Activated T-cell treated with anti-CD3 and anti-CD28 coated beads, Interleukin-2, amount 50 U/mL, for 72 hours (primary cell): ENCODE results near the gene SLC22A4. TPM values are rescaled to one million over a fixed set of nuclear protein-coding genes. Genes with fewer than 3 reads are reported as not detected.

Experiments used
- ATAC-seq, 2 donors: fragments of 150-1000 bp; cut with Tn5 transposase; replicated peaks in 1 of 2; 2 replicates each; pipeline ENCODE4 v1.10.0; 2021; ENCODE audit warnings: moderate library complexity in 2 of 2, mild to moderate bottlenecking in 1 of 2
- DNase-seq, 2 donors: peaks; one replicate each; pipeline ENCODE4 v3.0.0; 2021 to 2022; ENCODE audit warnings: mixed read lengths in 1 of 2
- H3K27ac Mint-ChIP-seq: one replicate; pipeline ENCODE4 v1.8.0; 2022; ENCODE audit warnings: mild to moderate bottlenecking, moderate library complexity, mixed read lengths
- H3K27me3 Mint-ChIP-seq: one replicate; pipeline ENCODE4 v1.8.0; 2022; ENCODE audit warnings: low read depth, mixed read lengths
- H3K36me3 Mint-ChIP-seq, 2 donors: one replicate each; pipeline ENCODE4 v1.8.0; 2022; ENCODE audit warnings: mixed read lengths in 2 of 2, mild to moderate bottlenecking in 1 of 2; ENCODE audit not compliant: insufficient read depth in 2 of 2
- H3K4me1 Mint-ChIP-seq: one replicate; pipeline ENCODE4 v1.8.0; 2022; ENCODE audit warnings: low read depth, mixed read lengths
- H3K4me3 Mint-ChIP-seq, 2 donors: one replicate each; pipeline ENCODE4 v1.8.0; 2022; ENCODE audit warnings: mild to moderate bottlenecking in 2 of 2, mixed read lengths in 2 of 2, moderate library complexity in 2 of 2
- H3K9me3 Mint-ChIP-seq, 2 donors: one replicate each; pipeline ENCODE4 v1.8.0; 2022; ENCODE audit warnings: mixed read lengths in 2 of 2
- total RNA-seq, 2 donors: library from RNA; stranded (reverse); gene quantifications; one replicate each; pipeline ENCODE4 v1.2.3, GENCODE V29; 2022

SLC22A4 gene
- total RNA-seq, 2 donors from 2014 or later: 1.8 to 2.9 TPM

DNA sequence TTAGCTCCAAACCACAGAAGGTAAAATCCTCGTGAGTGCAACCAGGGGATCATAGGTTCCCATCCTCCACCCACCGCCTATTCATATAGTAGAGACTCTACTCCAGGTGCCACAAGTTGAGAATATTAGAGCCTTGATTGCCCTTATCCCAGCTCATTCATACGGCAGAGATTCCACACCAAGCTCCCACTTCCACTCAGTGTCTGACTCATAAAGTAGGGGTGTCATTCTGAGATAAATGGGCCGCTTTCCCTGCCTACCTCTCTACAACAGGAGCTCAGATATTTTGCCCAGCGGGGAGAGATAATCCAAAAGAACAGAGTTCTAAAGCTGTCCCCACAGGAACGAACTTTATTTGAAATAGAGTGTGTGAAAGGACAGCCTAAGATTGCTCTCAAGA is 9.4 kb downstream of the SLC22A4 start:
- Mint-ChIP-seq H3K4me3 (no peak overlapping the region), H3K4me1 (peaks cover under 1% of the 10 kb centered on the region), H3K9me3 (peaks cover 8 to 10% of the 10 kb centered on the region in 2 donors), H3K27me3 (no peaks in the 10 kb centered on the region), H3K27ac (no peak overlapping the region), H3K36me3 (peaks cover 8 to 10% of the 10 kb centered on the region in 2 donors)
- ATAC-seq (no peak), DNase-seq (no peak)

DNA sequence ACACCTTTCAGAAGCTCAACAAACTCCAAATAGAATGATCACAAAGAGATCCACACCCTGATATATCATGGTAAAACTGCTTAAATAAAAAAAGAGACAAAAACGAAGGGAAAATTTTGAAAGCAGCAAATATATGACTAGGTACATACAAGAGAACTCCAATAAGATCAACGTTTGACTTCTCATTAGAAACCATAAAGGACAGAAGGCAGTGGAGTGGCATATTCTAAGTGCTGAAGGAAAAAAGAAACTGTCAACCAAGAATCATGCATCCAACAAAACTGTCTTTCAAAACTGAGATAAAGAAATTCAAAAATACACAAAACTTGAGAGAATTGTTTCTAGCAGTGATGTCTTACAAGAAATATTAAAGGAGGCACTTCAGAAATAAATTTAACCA is 11.2 kb downstream of the SLC22A4 start:
- peaks cover 8 to 10% of the 10 kb centered on the region in 2 donors for H3K36me3 Mint-ChIP-seq
- no peak overlapping the region for H3K4me3 Mint-ChIP-seq
- H3K27me3 Mint-ChIP-seq: no peaks in the 10 kb centered on the region
- ATAC-seq: no peak
- DNase-seq: no peak
- peaks cover 8 to 10% of the 10 kb centered on the region in 2 donors for H3K9me3 Mint-ChIP-seq
- no peaks in the 10 kb centered on the region for H3K4me1 Mint-ChIP-seq
- H3K27ac Mint-ChIP-seq: no peak overlapping the region

DNA sequence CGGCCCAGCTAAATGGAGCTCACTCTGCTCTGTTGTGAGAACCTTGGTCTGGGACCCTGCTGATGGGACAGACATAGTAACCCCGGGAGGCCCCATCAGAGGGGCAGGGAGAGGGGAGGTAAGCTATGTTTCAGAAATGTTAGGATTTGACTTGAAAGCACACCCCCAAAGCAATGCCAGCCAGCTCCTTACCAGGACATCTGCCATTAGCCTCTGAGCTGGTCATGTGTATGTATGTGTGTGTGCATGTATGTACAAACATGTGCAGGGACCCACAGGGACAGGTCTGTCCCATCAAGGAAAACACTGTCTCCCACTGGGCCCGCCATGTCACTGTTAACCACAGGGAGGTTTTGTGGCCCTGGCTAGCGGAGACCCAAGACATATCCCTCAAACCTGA is 14.5 kb downstream of the SLC22A4 start:
- Mint-ChIP-seq H3K27me3 (no peaks in the 10 kb centered on the region), H3K27ac (no peak overlapping the region), H3K4me1 (no peaks in the 10 kb centered on the region), H3K36me3 (peaks cover 8 to 10% of the 10 kb centered on the region in 2 donors), H3K9me3 (peaks cover 8 to 10% of the 10 kb centered on the region in 2 donors), H3K4me3 (no peak overlapping the region)
- ATAC-seq: no peak
- no peak for DNase-seq

DNA sequence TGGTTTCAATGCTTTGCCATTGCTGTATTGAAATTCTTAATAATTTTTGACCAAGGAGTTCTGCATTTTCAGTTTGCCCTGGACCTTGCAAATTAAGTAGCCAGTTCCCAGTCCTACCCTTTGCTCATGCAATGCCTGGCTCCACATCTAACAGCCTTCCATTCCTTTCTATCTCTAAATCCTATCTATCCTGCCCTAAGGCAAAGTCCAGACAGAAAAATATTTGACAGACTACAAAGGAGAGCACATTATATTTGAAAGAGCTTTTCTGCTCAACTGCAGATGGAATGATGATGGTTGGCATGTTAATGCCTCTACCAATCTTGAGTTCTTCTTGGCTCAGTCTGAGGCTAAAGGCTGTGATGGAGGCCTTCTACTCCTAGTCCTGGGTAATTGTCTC is 15.5 kb downstream of the SLC22A4 start:
- no peak for DNase-seq
- no peaks in the 10 kb centered on the region for H3K27me3 Mint-ChIP-seq
- no peaks in the 10 kb centered on the region for H3K4me1 Mint-ChIP-seq
- no peak overlapping the region for H3K27ac Mint-ChIP-seq
- peaks cover 5 to 6% of the 10 kb centered on the region in 2 donors for H3K9me3 Mint-ChIP-seq
- ATAC-seq: no peak
- peaks cover 5 to 6% of the 10 kb centered on the region in 2 donors for H3K36me3 Mint-ChIP-seq
- no peak overlapping the region for H3K4me3 Mint-ChIP-seq

DNA sequence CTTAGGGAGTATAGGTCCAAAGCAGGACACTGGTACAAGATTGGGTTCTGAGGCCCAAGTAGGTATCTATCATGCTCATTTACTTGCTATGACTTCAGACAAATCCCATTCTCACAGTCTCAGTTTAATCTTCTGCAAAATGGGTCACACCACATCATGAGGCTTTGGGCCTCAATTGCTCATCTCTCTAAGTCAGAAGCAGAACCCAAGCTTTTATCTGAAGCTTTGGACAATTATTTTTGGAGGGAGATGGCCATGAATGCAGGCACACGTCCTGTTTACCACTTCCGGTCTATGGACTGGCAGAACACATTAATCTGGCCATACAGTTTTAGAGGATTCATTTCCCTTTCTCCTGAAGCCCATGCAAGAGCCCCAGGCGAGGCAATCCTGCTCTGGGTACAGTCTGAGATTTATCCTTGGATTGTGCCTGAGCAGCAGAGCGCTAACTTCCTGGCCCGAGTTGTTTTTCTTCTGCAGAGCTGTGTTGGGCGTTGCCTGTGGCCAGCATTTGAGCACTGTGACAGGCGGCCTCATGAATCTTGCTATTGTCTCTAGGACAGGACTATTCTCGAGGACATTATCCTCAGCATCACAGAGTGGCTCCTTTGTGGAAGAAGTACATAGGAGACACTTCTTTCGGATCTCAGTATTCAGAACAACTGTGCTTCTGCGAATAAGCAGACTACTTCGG is 16.1 kb downstream of the SLC22A4 start:
- no peak overlapping the region for H3K4me3 Mint-ChIP-seq
- ATAC-seq: no peak
- H3K27ac Mint-ChIP-seq: no peak overlapping the region
- DNase-seq: no peak
- peaks cover under 1 to 3% of the 10 kb centered on the region in 2 donors for H3K9me3 Mint-ChIP-seq
- H3K36me3 Mint-ChIP-seq: peaks cover under 1 to 3% of the 10 kb centered on the region in 2 donors
- H3K4me1 Mint-ChIP-seq: no peaks in the 10 kb centered on the region
- no peaks in the 10 kb centered on the region for H3K27me3 Mint-ChIP-seq

DNA sequence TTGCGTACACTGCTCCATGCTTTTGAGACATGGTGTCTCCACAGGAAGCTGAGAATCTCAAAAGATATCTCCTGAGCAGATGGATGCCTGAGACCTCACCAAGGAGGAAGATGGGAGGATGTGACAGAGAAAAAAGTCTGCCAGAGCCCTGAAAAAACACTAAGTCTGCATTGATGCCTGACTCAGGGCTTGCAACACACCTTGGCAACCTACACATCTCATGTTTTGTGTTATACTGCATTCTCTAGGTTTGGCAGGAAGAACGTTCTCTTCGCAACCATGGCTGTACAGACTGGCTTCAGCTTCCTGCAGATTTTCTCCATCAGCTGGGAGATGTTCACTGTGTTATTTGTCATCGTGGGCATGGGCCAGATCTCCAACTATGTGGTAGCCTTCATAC is 19.2 kb downstream of the SLC22A4 start:
- H3K4me3 Mint-ChIP-seq: no peak overlapping the region
- ATAC-seq (no peak), DNase-seq (no peak)
- H3K4me1 Mint-ChIP-seq: no peaks in the 10 kb centered on the region
- H3K36me3 Mint-ChIP-seq: no peaks in the 10 kb centered on the region
- no peak overlapping the region for H3K27ac Mint-ChIP-seq
- no peaks in the 10 kb centered on the region for H3K9me3 Mint-ChIP-seq
- no peaks in the 10 kb centered on the region for H3K27me3 Mint-ChIP-seq

DNA sequence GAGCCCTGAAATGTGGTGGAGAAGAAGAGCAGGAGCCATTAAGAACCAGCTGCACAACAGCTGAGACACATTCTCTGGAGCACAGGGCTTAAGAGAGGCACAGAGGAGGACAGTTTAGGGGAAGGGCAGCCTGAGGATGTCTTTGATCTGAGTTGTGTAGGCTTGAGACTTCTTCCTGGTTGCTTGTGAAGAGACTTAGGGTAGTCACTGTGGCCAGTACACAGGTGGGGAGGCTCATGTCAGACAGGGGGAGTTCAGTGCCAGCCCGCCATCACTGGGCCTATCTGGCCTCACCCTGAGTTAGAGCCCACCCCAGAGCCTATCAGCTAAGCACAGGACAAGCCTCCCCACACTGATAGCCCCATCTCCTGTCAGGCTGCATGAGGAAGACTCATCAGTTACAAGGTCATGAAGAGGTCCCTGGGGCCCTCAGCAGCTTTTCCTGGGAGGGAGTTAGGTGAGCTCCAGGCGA is 19.8 kb downstream of the SLC22A4 start:
- no peak overlapping the region for H3K27ac Mint-ChIP-seq
- no peak overlapping the region for H3K4me3 Mint-ChIP-seq
- no peaks in the 10 kb centered on the region for H3K4me1 Mint-ChIP-seq
- H3K27me3 Mint-ChIP-seq: no peaks in the 10 kb centered on the region
- ATAC-seq (no peak), DNase-seq (no peak)
- H3K9me3 Mint-ChIP-seq: no peaks in the 10 kb centered on the region
- no peaks in the 10 kb centered on the region for H3K36me3 Mint-ChIP-seq

DNA sequence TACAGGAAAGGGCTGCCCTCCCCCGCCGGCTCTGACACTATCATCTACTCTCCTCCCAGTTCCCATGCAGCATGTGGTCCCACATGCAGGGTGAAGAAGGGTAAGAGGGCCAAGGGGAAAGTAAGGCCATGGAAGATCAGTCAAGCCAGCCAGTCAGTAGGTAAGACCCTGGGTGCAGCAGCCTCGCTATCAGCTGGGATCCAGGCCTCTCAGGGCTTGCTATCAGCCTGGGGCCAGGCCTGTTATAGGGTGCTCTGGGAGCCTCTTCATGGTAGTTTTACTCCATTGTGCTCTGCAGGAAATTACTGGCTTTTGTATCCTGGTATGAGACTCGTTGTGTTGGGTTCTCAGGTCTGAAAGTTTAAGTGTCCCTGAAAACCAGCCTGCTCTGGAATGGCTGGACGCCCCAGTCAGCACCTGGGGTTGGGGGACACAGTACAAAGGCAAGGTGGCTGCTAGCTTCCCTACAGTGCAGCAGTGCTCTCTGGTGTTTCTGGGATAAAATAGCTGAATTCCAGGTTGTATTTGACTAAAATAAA is 21.4 kb downstream of the SLC22A4 start:
- no peak for DNase-seq
- no peaks in the 10 kb centered on the region for H3K4me1 Mint-ChIP-seq
- no peaks in the 10 kb centered on the region for H3K27me3 Mint-ChIP-seq
- H3K9me3 Mint-ChIP-seq: no peaks in the 10 kb centered on the region
- no peak overlapping the region for H3K4me3 Mint-ChIP-seq
- no peaks in the 10 kb centered on the region for H3K36me3 Mint-ChIP-seq
- no peak overlapping the region for H3K27ac Mint-ChIP-seq
- ATAC-seq: no peak

DNA sequence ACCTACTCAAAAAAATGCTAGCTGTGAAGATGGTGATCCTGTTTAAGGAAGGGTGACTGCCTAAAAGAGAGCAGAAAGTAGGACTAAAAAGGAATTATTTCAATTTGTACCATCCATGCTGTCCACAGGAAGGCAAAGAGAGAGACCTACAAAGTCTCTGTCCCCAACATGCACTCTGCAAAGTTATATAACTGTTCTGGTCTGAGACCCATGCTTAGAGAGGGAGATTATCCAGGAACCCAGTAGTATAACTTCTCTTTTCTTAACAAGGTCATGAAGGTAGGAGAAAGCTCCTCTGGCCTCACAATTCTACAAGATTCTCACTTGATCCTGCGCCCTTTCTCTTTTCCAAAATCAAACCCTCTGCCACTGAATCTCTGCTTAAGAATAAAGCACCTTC is 25.8 kb downstream of the SLC22A4 start:
- Mint-ChIP-seq H3K9me3 (no peaks in the 10 kb centered on the region), H3K36me3 (no peaks in the 10 kb centered on the region), H3K27me3 (no peaks in the 10 kb centered on the region), H3K4me3 (no peak overlapping the region), H3K27ac (no peak overlapping the region), H3K4me1 (no peaks in the 10 kb centered on the region)
- ATAC-seq (no peak), DNase-seq (no peak)

DNA sequence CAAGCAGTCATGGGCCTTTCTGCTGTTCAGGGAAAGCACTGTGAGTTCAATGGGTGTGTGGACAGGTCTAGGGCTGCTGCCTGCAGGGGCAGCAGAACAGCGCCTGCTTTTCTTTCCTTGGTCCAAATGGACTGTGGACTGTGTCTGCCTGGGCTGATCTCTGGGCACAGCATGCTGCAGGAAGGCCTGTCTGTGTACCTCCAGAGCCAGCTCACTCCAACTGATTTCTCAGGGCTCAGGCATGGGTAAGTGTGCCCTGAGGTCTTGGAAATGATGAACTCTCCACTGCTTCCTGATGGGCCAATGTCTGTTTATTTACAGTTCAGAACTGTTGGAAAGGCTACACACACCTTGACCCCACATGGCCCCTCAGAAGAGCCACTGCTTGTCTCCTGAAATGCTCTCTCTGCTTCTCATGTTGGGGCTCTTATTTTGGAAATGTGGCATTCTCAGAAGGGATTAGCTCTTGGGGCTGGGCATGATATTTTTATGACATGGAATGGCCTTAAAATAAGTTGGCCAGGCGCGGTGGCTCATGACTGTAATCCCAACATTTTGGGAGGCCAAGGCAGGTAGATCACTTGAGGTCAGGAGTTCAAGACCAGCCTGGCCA is 27.0 kb downstream of the SLC22A4 start:
- Mint-ChIP-seq H3K4me3 (no peak overlapping the region), H3K9me3 (no peaks in the 10 kb centered on the region), H3K36me3 (no peaks in the 10 kb centered on the region), H3K27ac (no peak overlapping the region), H3K4me1 (no peaks in the 10 kb centered on the region), H3K27me3 (no peaks in the 10 kb centered on the region)
- ATAC-seq (no peak), DNase-seq (no peak)

DNA sequence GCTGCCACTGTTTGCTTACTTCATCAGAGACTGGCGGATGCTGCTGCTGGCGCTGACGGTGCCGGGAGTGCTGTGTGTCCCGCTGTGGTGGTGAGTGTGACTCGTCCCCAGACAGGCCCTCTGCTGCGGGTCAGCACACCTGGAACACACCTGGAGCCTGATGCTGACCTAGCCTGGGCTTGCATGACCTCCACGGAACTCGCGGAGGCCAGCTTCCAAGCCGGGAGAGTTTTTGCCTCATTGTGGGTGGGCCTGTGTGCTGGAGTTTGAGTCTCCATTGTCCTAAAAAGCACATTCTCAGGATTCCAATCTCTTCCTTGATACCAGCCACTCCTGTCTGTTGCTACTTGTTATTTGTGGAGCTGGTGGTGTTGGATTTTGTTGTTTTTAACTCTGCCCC is 28.1 kb downstream of the SLC22A4 start:
- Mint-ChIP-seq H3K9me3 (no peaks in the 10 kb centered on the region), H3K27ac (no peak overlapping the region), H3K4me1 (no peaks in the 10 kb centered on the region), H3K27me3 (no peaks in the 10 kb centered on the region), H3K36me3 (no peaks in the 10 kb centered on the region), H3K4me3 (no peak overlapping the region)
- no peak for ATAC-seq
- no peak for DNase-seq

DNA sequence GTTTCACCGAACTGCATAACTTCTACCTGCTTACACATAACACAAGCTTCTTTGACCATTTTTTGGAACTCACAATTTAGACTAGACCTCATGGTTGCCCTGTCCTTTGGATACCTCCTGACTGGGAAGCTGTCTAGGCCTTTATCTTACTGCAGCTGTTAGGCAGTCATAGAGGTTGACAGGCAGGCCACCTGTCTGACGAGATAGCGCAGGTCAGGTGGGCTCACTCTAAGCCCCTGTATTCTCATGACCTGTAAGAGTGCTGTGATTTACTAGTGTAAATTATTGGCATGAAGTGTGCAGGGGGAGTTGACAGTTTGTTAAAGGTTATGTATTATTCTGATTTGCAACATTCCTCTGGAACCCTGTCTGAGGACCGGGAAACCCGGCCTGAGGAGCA is 29.0 kb downstream of the SLC22A4 start:
- no peaks in the 10 kb centered on the region for H3K36me3 Mint-ChIP-seq
- H3K4me3 Mint-ChIP-seq: no peak overlapping the region
- ATAC-seq (no peak), DNase-seq (no peak)
- no peaks in the 10 kb centered on the region for H3K9me3 Mint-ChIP-seq
- H3K27ac Mint-ChIP-seq: no peak overlapping the region
- no peaks in the 10 kb centered on the region for H3K4me1 Mint-ChIP-seq
- no peaks in the 10 kb centered on the region for H3K27me3 Mint-ChIP-seq

DNA sequence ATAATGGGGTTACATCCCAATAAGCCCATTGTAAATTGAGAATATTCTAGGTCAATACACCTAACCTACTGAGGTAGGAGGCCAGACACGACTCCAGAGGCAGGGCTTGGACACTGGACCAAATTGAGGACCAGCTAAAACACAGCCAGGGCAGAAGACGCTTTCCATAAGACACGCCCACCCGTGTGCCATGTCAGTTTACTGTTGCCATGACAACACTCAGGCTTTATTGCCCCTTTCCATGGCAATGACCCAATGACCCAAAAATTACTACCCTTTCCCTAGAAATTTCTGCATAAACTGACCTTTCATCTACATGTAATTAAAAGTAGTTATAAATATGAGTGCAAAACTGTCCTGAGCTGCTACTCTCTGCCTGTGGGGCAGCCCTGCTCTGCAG is 31.5 kb downstream of the SLC22A4 start:
- DNase-seq: no peak
- Mint-ChIP-seq H3K36me3 (no peaks in the 10 kb centered on the region), H3K4me1 (no peaks in the 10 kb centered on the region), H3K27ac (no peak overlapping the region), H3K4me3 (no peak overlapping the region), H3K27me3 (no peaks in the 10 kb centered on the region), H3K9me3 (no peaks in the 10 kb centered on the region)
- no peak for ATAC-seq
